H1 (cell line): ENCODE results near the gene PPIL6. TPM values are rescaled to one million over a fixed set of nuclear protein-coding genes. Genes with fewer than 3 reads are reported as not detected.

ENCODE experiments used
- CTCF ChIA-PET: fragments of 300-600 bp; sonication (Branson Sonifier 250); formaldehyde crosslinking; loops from one replicate; lab custom pipeline; 2021; ENCODE audit not compliant: partially characterized antibody; lab: Charles Lee
- POLR2A ChIA-PET: fragments of 300-600 bp; sonication (Branson Sonifier 250); formaldehyde crosslinking; loops from one replicate; lab custom pipeline; 2021; ENCODE audit warnings: inconsistent platforms; ENCODE audit not compliant: partially characterized antibody; lab: Charles Lee
- DNase-seq, 2 experiments: peaks; one replicate each; pipeline versions ENCODE4 v3.0.0 to v3.0.0-alpha.2; 2010 to 2022; ENCODE audit warnings: low spot score in 2 of 2, low read depth in 1 of 2, mixed read lengths in 1 of 2
- FAIRE-seq: peaks from 2 replicates; lab custom pipeline; 2011; peaks lifted over from hg19 to GRCh38; lab: Jason Lieb, UNC
- H2AFZ ChIP-seq: 2 replicates; pipeline ENCODE4 v1.8.1; 2012; ENCODE audit warnings: low read length, inconsistent platforms
- H2AK5ac ChIP-seq: 2 replicates; pipeline ENCODE4 v1.6.1; 2013; ENCODE audit warnings: low read depth, low read length
- H2BK120ac ChIP-seq: replicated peaks from 2 replicates; pipeline ENCODE3; 2013; ENCODE audit warnings: low read depth, low read length, inconsistent platforms
- H2BK12ac ChIP-seq: 2 replicates; pipeline ENCODE4 v1.6.1; 2013; ENCODE audit warnings: low read depth, low read length
- H2BK15ac ChIP-seq: 2 replicates; pipeline ENCODE4 v1.6.1; 2013; ENCODE audit warnings: low read length
- H2BK20ac ChIP-seq: 2 replicates; pipeline ENCODE4 v1.6.1; 2013; ENCODE audit warnings: low read length
- H2BK5ac ChIP-seq: 2 replicates; pipeline ENCODE4 v1.6.1; 2013; ENCODE audit warnings: low read depth, low read length
- H3K14ac ChIP-seq: 2 replicates; pipeline ENCODE4 v1.6.1; 2013; ENCODE audit warnings: inconsistent platforms; ENCODE audit not compliant: insufficient read length
- H3K18ac ChIP-seq: 2 replicates; pipeline ENCODE4 v1.6.1; 2013; ENCODE audit warnings: low read length; ENCODE audit errors: extremely low read depth
- H3K23ac ChIP-seq: 2 replicates; pipeline ENCODE4 v1.6.1; 2013; ENCODE audit warnings: inconsistent platforms; ENCODE audit not compliant: insufficient read length
- H3K23me2 ChIP-seq: 2 replicates; pipeline ENCODE4 v1.6.1; 2013; ENCODE audit warnings: low read depth, low read length
- H3K27ac ChIP-seq: 2 replicates; pipeline ENCODE4 v1.6.1; 2011; ENCODE audit warnings: low read depth, low read length, inconsistent platforms
- H3K27me3 ChIP-seq, 4 experiments: replicated peaks in 1 of 4; 1 replicate in 1 of 4; 2 replicates in 3 of 4; pipeline versions ENCODE4 v1.6.1 to v1.8.1; 2011 to 2013; ENCODE audit warnings: low read length in 3 of 4, mild to moderate bottlenecking in 3 of 4, inconsistent platforms in 2 of 4, mixed read lengths in 2 of 4, moderate library complexity in 1 of 4; ENCODE audit not compliant: control insufficient read depth in 3 of 4, insufficient read depth in 3 of 4; ENCODE audit errors: extremely low read depth in 1 of 4
- H3K36me3 ChIP-seq, 4 experiments: 2 replicates each; pipeline versions ENCODE4 v1.6.1 to v1.8.1; 2011 to 2013; ENCODE audit warnings: mild to moderate bottlenecking in 4 of 4, low read length in 3 of 4, moderate library complexity in 2 of 4, control low read depth in 1 of 4, inconsistent platforms in 1 of 4; ENCODE audit not compliant: insufficient read depth in 4 of 4, control insufficient read depth in 2 of 4
- H3K4ac ChIP-seq: replicated peaks from 2 replicates; pipeline ENCODE3; 2013; ENCODE audit warnings: low read length, low read depth, mixed read lengths, inconsistent platforms; ENCODE audit not compliant: insufficient read length
- H3K4me1 ChIP-seq, 4 experiments: replicated peaks in 1 of 4; 1 replicate in 1 of 4; 2 replicates in 3 of 4; pipeline versions ENCODE4 v1.6.1 to v1.8.1; 2011 to 2013; ENCODE audit warnings: low read length in 3 of 4, inconsistent platforms in 2 of 4, mixed read lengths in 1 of 4; ENCODE audit not compliant: insufficient read depth in 4 of 4, control insufficient read depth in 3 of 4
- H3K4me2 ChIP-seq, 2 experiments: 2 replicates each; pipeline versions ENCODE4 v1.6.1 to v1.8.1; 2011 to 2013; ENCODE audit warnings: low read depth in 2 of 2, low read length in 2 of 2, control low read depth in 1 of 2, inconsistent platforms in 1 of 2, mild to moderate bottlenecking in 1 of 2; ENCODE audit not compliant: insufficient read depth in 1 of 2
- H3K4me3 ChIP-seq, 4 experiments: fragments of 200-600, 300-600 bp in 1 of 4; sonication (generic), shearing (Covaris generic), sonication (Bioruptor Twin) in 1 of 4; 2 replicates each; pipeline versions ENCODE4 v1.5.1 to v1.8.1; 2011 to 2016; ENCODE audit warnings: low read length in 4 of 4, low read depth in 3 of 4, control low read depth in 2 of 4, inconsistent platforms in 2 of 4, mild to moderate bottlenecking in 2 of 4, mixed read lengths in 1 of 4, moderate library complexity in 1 of 4; ENCODE audit not compliant: insufficient read depth in 2 of 4; ENCODE audit errors: extremely low read depth in 1 of 4
- H3K56ac ChIP-seq: replicated peaks from 2 replicates; pipeline ENCODE3; 2013; ENCODE audit warnings: low read depth, mild to moderate bottlenecking, mixed read lengths, low read length, inconsistent platforms; ENCODE audit not compliant: insufficient read length
- H3K79me1 ChIP-seq: 2 replicates; pipeline ENCODE4 v1.6.1; 2013; ENCODE audit warnings: low read depth, low read length, control low read depth
- H3K79me2 ChIP-seq, 2 experiments: 2 replicates each; pipeline versions ENCODE4 v1.6.1 to v1.8.1; 2012 to 2013; ENCODE audit warnings: low read length in 2 of 2, mild to moderate bottlenecking in 2 of 2, inconsistent platforms in 1 of 2; ENCODE audit not compliant: insufficient read depth in 2 of 2, control insufficient read depth in 1 of 2
- H3K9ac ChIP-seq, 4 experiments: replicated peaks in 1 of 4; 1 replicate in 1 of 4; 2 replicates in 3 of 4; pipeline versions ENCODE4 v1.6.1 to v1.8.1; 2011 to 2013; ENCODE audit warnings: low read depth in 3 of 4, low read length in 3 of 4, control low read depth in 2 of 4, mild to moderate bottlenecking in 2 of 4, moderate library complexity in 2 of 4, inconsistent platforms in 1 of 4; ENCODE audit errors: extremely low read depth in 1 of 4
- H3K9me3 ChIP-seq, 2 experiments: 2 replicates each; pipeline versions ENCODE4 v1.6.1 to v1.8.1; 2012 to 2013; ENCODE audit warnings: mild to moderate bottlenecking in 2 of 2, moderate library complexity in 2 of 2, control low read depth in 1 of 2, inconsistent platforms in 1 of 2, low read depth in 1 of 2, low read length in 1 of 2, mixed read lengths in 1 of 2; ENCODE audit not compliant: insufficient read depth in 2 of 2
- H4K20me1 ChIP-seq, 2 experiments: replicated peaks in 1 of 2; 2 replicates each; pipeline versions ENCODE3 to v1.8.1; 2011 to 2013; ENCODE audit warnings: inconsistent platforms in 2 of 2, low read length in 2 of 2, mild to moderate bottlenecking in 1 of 2; ENCODE audit not compliant: insufficient read depth in 2 of 2, control insufficient read depth in 1 of 2
- H4K5ac ChIP-seq: 2 replicates; pipeline ENCODE4 v1.6.1; 2013; ENCODE audit warnings: low read length, low read depth, mixed read lengths, inconsistent platforms; ENCODE audit not compliant: insufficient read length
- H4K8ac ChIP-seq: 2 replicates; pipeline ENCODE4 v1.8.0; 2013; ENCODE audit warnings: mild to moderate bottlenecking, moderate library complexity, low read length, inconsistent platforms; ENCODE audit not compliant: insufficient read depth; ENCODE audit errors: extremely low read depth
- H4K91ac ChIP-seq: replicated peaks from 2 replicates; pipeline ENCODE3; 2013; ENCODE audit warnings: low read length, mixed read lengths, inconsistent platforms; ENCODE audit not compliant: insufficient read length
- BRCA1 ChIP-seq: IDR thresholded peaks from 2 replicates; pipeline ENCODE4 v1.6.1; 2012; ENCODE audit warnings: low read depth, low read length, improper control_type of control experiment
- CHD2 ChIP-seq: IDR thresholded peaks from 2 replicates; pipeline ENCODE4 v1.6.1; 2012; ENCODE audit warnings: low read length, improper control_type of control experiment
- EGR1 ChIP-seq: IDR thresholded peaks from 2 replicates; pipeline ENCODE4 v1.6.1; 2011; ENCODE audit warnings: low read depth, low read length, borderline replicate concordance
- EP300 ChIP-seq, 2 experiments: IDR thresholded peaks; 1 replicate in 1 of 2; 2 replicates in 1 of 2; pipeline ENCODE4 v1.6.1; 2011 to 2012; ENCODE audit warnings: low read depth in 2 of 2, low read length in 2 of 2, mild to moderate bottlenecking in 2 of 2, borderline replicate concordance in 1 of 2, inconsistent platforms in 1 of 2, moderate library complexity in 1 of 2
- EZH2 ChIP-seq: fragments of 200-600 bp; sonication (generic); IDR thresholded peaks from 2 replicates; pipeline ENCODE4 v1.7.1; 2012; ENCODE audit warnings: low read depth, mild to moderate bottlenecking, moderate library complexity, low read length, inconsistent platforms; ENCODE audit not compliant: severe bottlenecking
- GABPA ChIP-seq: IDR thresholded peaks from 2 replicates; pipeline ENCODE4 v1.6.1; 2011; ENCODE audit warnings: mild to moderate bottlenecking, low read length, moderate library complexity, borderline replicate concordance; ENCODE audit not compliant: insufficient read depth
- GTF2F1 ChIP-seq: IDR thresholded peaks from 2 replicates; pipeline ENCODE4 v1.6.1; 2012; ENCODE audit warnings: low read depth, low read length, improper control_type of control experiment, borderline replicate concordance
- HDAC2 ChIP-seq, 2 experiments: fragments of 300-600 bp in 1 of 2; sonication (generic) in 1 of 2; IDR thresholded peaks; 2 replicates each; pipeline ENCODE4 v1.6.1; 2011 to 2012; ENCODE audit warnings: low read depth in 2 of 2, low read length in 2 of 2, mild to moderate bottlenecking in 2 of 2, moderate library complexity in 2 of 2, borderline replicate concordance in 1 of 2, inconsistent platforms in 1 of 2
- JUND ChIP-seq: IDR thresholded peaks from 2 replicates; pipeline ENCODE4 v1.6.1; 2011; ENCODE audit warnings: mild to moderate bottlenecking, improper control_type of control experiment, low read length
- NANOG ChIP-seq: IDR thresholded peaks from 2 replicates; pipeline ENCODE4 v1.6.1; 2011; ENCODE audit warnings: low read length, low read depth, mild to moderate bottlenecking, inconsistent platforms; ENCODE audit not compliant: insufficient read depth, poor library complexity, severe bottlenecking
- RAD21 ChIP-seq, 2 experiments: IDR thresholded peaks in 1 of 2; conservative IDR thresholded peaks in 1 of 2; 2 replicates each; pipeline ENCODE4 v1.6.1; 2011; ENCODE audit warnings: low read depth in 2 of 2, low read length in 2 of 2, improper control_type of control experiment in 1 of 2, inconsistent platforms in 1 of 2, mild to moderate bottlenecking in 1 of 2, moderate library complexity in 1 of 2
- SUZ12 ChIP-seq: fragments of 200-600 bp; sonication (generic); IDR thresholded peaks from 2 replicates; pipeline ENCODE4 v1.6.1; 2012; ENCODE audit warnings: mild to moderate bottlenecking, inconsistent platforms, low read length, moderate library complexity, mixed read lengths
- YY1 ChIP-seq: IDR thresholded peaks from 2 replicates; pipeline ENCODE4 v1.6.1; 2011; ENCODE audit warnings: low read depth, mild to moderate bottlenecking, low read length
- WGBS, 2 experiments: shearing (Covaris generic) in 1 of 2; methylation state at CpG; one replicate each; pipeline versions ENCODE4 v1.1.6 to v1.1.7; 2013 to 2015; ENCODE audit warnings: low lambda C conversion rate in 2 of 2, mixed read lengths in 2 of 2, inconsistent platforms in 1 of 2, low coverage in 1 of 2, missing lambda C conversion rate in 1 of 2; ENCODE audit not compliant: insufficient replicate concordance in 2 of 2, insufficient coverage in 1 of 2, insufficient read length in 1 of 2; ENCODE audit errors: extremely low coverage in 1 of 2, missing lambda C conversion rate in 1 of 2; 5-methylcytosine and 5-hydroxymethylcytosine counted together
- polyA plus RNA-seq, 7 experiments: library from polyadenylated mRNA; depleted of rRNA in 3 of 7; stranded (reverse) in 5 of 7; unstranded in 2 of 7; fragments of >200 nt in 5 of 7; fragments of 200-250 nt in 2 of 7; gene quantifications; 1 replicate in 5 of 7; 2 replicates in 1 of 7; 4 replicates in 1 of 7; pipeline versions ENCODE4 v1.2.1 to v1.2.3, GENCODE V29; 2011 to 2013; ENCODE audit warnings: missing spikeins in 2 of 7, mixed read lengths in 2 of 7
- total RNA-seq: library from RNA; stranded (reverse); fragmentation: NEBNext Ultra II Directional; extraction: Animal tissue kit (Norgen Biotek cat#: 25700); gene quantifications from 2 replicates; pipeline ENCODE4 v1.2.1, GENCODE V29; 2021

The PPIL6 gene
- total and polyA plus RNA-seq, 2 of the 8 experiments (the other 6 are each of a cell fraction or from before 2014, with no cell fraction given), result 0.42 to 1.3 TPM

- no peak overlapping the region for H2BK20ac ChIP-seq
- no peak overlapping the region for H3K4me3 ChIP-seq
- H3K4ac ChIP-seq, result no peak overlapping the region
- H3K79me1 ChIP-seq, result no peaks in the 10 kb centered on the region
- no peak overlapping the region for H3K23ac ChIP-seq
- no peak overlapping the region for H2BK120ac ChIP-seq
- H2BK5ac ChIP-seq, result no peak overlapping the region
- no peak overlapping the region for H4K5ac ChIP-seq
- peaks cover 4 to 41% (median 25%) of the 10 kb centered on the region in 4 experiments; a peak in 7 of 8 replicates for H3K36me3 ChIP-seq
- ChIA-PET POLR2A (interaction anchor here (0.5 to 0.7 kb wide), 2 partner anchors 303 to 1297 kb away, joined by 3 read pairs; no protein-coding TSS in a partner anchor), CTCF (interaction anchor here (3.0 kb wide), 1 partner anchor 24 kb away, joined by 13 read pairs; no protein-coding TSS in a partner anchor)
- no peak overlapping the region for H3K27ac ChIP-seq
- H2AK5ac ChIP-seq, result no peak overlapping the region
- H2BK15ac ChIP-seq, result no peak overlapping the region
- H2AFZ ChIP-seq, result no peak overlapping the region
- H2BK12ac ChIP-seq, result no peak overlapping the region
- H3K4me2 ChIP-seq, result no peak overlapping the region
- no peak overlapping the region for H3K14ac ChIP-seq
- H4K8ac ChIP-seq, result no peak overlapping the region
- no peak for FAIRE-seq
- no peak overlapping the region for H3K9ac ChIP-seq
- H3K79me2 ChIP-seq, result no peaks in the 10 kb centered on the region
- H3K9me3 ChIP-seq, result peaks cover 7 to 16% of the 10 kb centered on the region in 2 experiments; a peak in 1 of 4 replicates
- DNase-seq, result no peak
- H3K18ac ChIP-seq, result no peak overlapping the region
- H4K91ac ChIP-seq, result no peak overlapping the region
- H3K56ac ChIP-seq, result no peak overlapping the region
- H3K23me2 ChIP-seq, result no peaks in the 10 kb centered on the region
- no peaks in the 10 kb centered on the region for H3K27me3 ChIP-seq
- H4K20me1 ChIP-seq, result no peaks in the 10 kb centered on the region
- WGBS, 2 experiments, result 100% methylated on average over 1 of the region's 1 CpG; no CpG with 5 or more reads in 1 of the 2 experiments
- no peaks in the 10 kb centered on the region for H3K4me1 ChIP-seq
- no peak for TF ChIP-seq RAD21 (IDR thresholded peaks at IDR 0.05 in 1 of 2, conservative IDR thresholded peaks at IDR 0.05 in 1 of 2; ENCODE audit: low read depth in 2 of 2, low read length in 2 of 2)
- TF ChIP-seq EGR1, result no peak
- no peak for TF ChIP-seq GABPA
- no peak for TF ChIP-seq SUZ12
- TF ChIP-seq HDAC2 (IDR thresholded peaks at IDR 0.05; ENCODE audit: borderline replicate concordance in 1 of 2, low read depth in 2 of 2, low read length in 2 of 2), result no peak
- TF ChIP-seq CHD2, result no peak
- TF ChIP-seq YY1, result no peak
- TF ChIP-seq NANOG, result no peak
- no peak for TF ChIP-seq EZH2
- TF ChIP-seq JUND, result no peak
- TF ChIP-seq EP300 (IDR thresholded peaks at IDR 0.05; ENCODE audit: borderline replicate concordance in 1 of 2, low read depth in 2 of 2, low read length in 2 of 2), result no peak
- no peak for TF ChIP-seq BRCA1
- no peak for TF ChIP-seq GTF2F1
These were observed 80.1 kb downstream of the PPIL6 start for GRCh38 chr6:109360281-109360680.
